ENCODE data around the gene ZNF738.
A peak's percentile ranks its signal among the peaks of the same experiment; 100 is the strongest.
"Not testable (repeated sequence)": the region's sequence is repeated elsewhere in the genome, so short reads cannot be mapped to it uniquely, and the experiment has no call there.

ZNF738 gene

DNA sequence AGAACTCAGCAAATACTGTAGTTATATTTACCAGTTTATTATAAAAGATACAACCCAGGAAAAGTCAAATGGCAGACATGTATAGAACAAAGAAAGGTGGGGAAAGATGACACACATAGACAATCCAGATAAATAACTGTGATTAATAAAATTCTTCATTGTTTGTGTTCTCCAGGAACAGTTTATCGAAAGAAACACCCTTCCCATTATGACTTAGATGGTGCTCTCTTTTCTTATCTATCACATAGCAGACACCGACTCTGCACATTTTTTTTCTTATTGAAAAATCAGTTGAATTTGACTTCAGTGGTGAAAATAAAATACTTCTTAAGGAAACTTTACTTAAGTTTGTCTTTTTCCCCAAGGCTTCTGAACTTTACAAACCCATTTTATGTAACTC, 35.8 kb upstream of the ZNF738 start:
- no peak for DNase-seq (ENCODE audit: low read depth, low spot score)
- in situ Hi-C loops (cut with HindIII; ENCODE audit: low sequenced_read_pairs): no loop called here
- no peak overlapping the region for H3K4me3 ChIP-seq (ENCODE audit: low read depth, low read length)
- no peak for TF ChIP-seq CTCF (IDR thresholded peaks at IDR 0.05; ENCODE audit: low read depth, low read length)

DNA sequence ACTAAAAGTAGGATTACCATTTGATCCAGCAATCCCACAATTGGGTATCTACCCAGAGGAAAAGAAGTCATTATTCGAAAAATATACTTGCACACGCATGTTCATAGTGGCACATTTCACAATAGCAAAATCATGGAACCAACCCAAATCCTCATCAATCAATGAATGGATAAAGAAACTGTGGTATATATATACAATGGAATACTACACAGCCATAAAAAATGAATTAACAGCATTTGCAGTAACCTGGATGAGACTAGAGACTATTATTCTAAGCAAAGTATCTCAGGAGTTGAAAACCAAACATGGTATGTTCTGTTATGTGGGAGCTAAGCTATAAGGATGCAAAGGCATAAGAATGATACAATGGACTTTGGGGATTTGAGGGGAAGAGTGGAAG, 32.6 kb upstream of the ZNF738 start:
- H3K4me3 ChIP-seq (ENCODE audit: low read depth, low read length): no peak overlapping the region
- no peak for DNase-seq (ENCODE audit: low read depth, low spot score)
- no peak for TF ChIP-seq CTCF (IDR thresholded peaks at IDR 0.05; ENCODE audit: low read depth, low read length)
- in situ Hi-C loops (cut with HindIII; ENCODE audit: low sequenced_read_pairs): no loop called here

GRCh38 chr19:21328406-21328805, 30.4 kb upstream of the ZNF738 start:
- no peak for TF ChIP-seq CTCF (IDR thresholded peaks at IDR 0.05; ENCODE audit: low read depth, low read length)
- in situ Hi-C loops (cut with HindIII; ENCODE audit: low sequenced_read_pairs): no loop called here
- peak overlapping the region; percentile 97 for H3K4me3 ChIP-seq (ENCODE audit: low read depth, low read length)
- DNase-seq (ENCODE audit: low read depth, low spot score): no peak

GRCh38 chr19:21328885-21329605, 29.8 kb upstream of the ZNF738 start, which contains the start of gene ZNF708:
TSS of gene ZNF708 (minus strand) at chr19:21329410. CDS start at chr19:21329212, 198 bp downstream.
- in situ Hi-C loops (cut with HindIII; ENCODE audit: low sequenced_read_pairs): no loop called here
- TF ChIP-seq CTCF (IDR thresholded peaks at IDR 0.05; ENCODE audit: low read depth, low read length): no peak
- peak within 1 kb of the TSS; percentile 97 for H3K4me3 ChIP-seq (ENCODE audit: low read depth, low read length)
- DNase-seq (ENCODE audit: low read depth, low spot score): peak; percentile 91

GRCh38 chr19:21335721-21336120, 23.1 kb upstream of the ZNF738 start:
- H3K4me3 ChIP-seq (ENCODE audit: low read depth, low read length): no peak overlapping the region
- no peak for DNase-seq (ENCODE audit: low read depth, low spot score)
- no peak for TF ChIP-seq CTCF (IDR thresholded peaks at IDR 0.05; ENCODE audit: low read depth, low read length)
- in situ Hi-C loops (cut with HindIII; ENCODE audit: low sequenced_read_pairs): no loop called here

DNA sequence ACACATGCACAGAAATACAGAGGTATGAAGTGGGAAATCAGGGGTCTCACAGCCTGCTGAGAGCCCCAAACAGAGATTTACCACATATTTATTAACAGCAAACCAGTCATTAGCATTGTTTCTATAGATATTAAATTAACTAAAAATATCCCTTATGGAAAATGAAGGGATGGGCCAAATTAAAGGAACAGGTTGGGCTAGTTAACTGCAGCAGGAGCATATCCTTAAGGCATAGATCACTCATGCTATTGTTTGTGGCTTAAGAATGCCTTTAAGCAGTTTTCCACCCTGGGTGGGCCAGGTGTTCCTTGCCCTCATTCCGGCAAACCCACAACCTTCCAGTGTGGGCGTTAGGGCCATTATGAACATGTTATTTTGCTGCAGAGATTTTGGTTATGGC, 14.0 kb upstream of the ZNF738 start:
- DNase-seq (ENCODE audit: low read depth, low spot score); in situ Hi-C loops (cut with HindIII; ENCODE audit: low sequenced_read_pairs); H3K4me3 ChIP-seq (ENCODE audit: low read depth, low read length): not testable (repeated sequence)

- in situ Hi-C loops (cut with HindIII; ENCODE audit: low sequenced_read_pairs): no loop called here
- no peak overlapping the region for H3K4me3 ChIP-seq (ENCODE audit: low read depth, low read length)
- no peak for DNase-seq (ENCODE audit: low read depth, low spot score)
- TF ChIP-seq CTCF (IDR thresholded peaks at IDR 0.05; ENCODE audit: low read depth, low read length): no peak
Observed at GRCh38 chr19:21352830-21353229, 6.0 kb upstream of the ZNF738 start.

Data from astrocyte of the spinal cord (primary cell).